ENCODE results near the gene PLEKHA4. TPM values are rescaled to one million over a fixed set of nuclear protein-coding genes. Genes with fewer than 3 reads are reported as not detected.
"Not testable (repeated sequence)": the region's sequence is repeated elsewhere in the genome, so short reads cannot be mapped to it uniquely, and the experiment has no call there.

The PLEKHA4 gene
- total RNA-seq, 2 donors from 2014 or later = 6.5 to 21.1 TPM

GRCh38 chr19:48913114-48913889 is 44.9 kb upstream of the PLEKHA4 start:
- no peak overlapping the region for H3K4me3 ChIP-seq
- 95 to 98% methylated on average over 8 to 9 of the region's 9 CpGs for WGBS, 2 donors
- intact Hi-C loops (cut with DNase I) = no loop called here
- TF ChIP-seq POLR2A (IDR thresholded peaks at IDR 0.05) (no peak), CTCF (IDR thresholded peaks at IDR 0.05) (no peak)
- H3K4me1 ChIP-seq = no peaks in the 10 kb centered on the region
- H3K27me3 ChIP-seq = no peaks in the 10 kb centered on the region
- H3K27ac ChIP-seq = no peak overlapping the region
- H3K36me3 ChIP-seq (replicated peaks in 1 of 2; ENCODE audit: insufficient read depth in 1 of 2, low read depth in 2 of 2) = peaks cover 13 to 20% of the 10 kb centered on the region in 2 donors
- ATAC-seq = no peak
- DNase-seq = no peak
- H3K9me3 ChIP-seq = no peaks in the 10 kb centered on the region

- peaks cover 13 to 19% of the 10 kb centered on the region in 2 donors for H3K36me3 ChIP-seq (replicated peaks in 1 of 2; ENCODE audit: insufficient read depth in 1 of 2, low read depth in 2 of 2)
- H3K4me1 ChIP-seq = no peaks in the 10 kb centered on the region
- H3K27ac ChIP-seq = no peak overlapping the region
- no peaks in the 10 kb centered on the region for H3K27me3 ChIP-seq
- H3K9me3 ChIP-seq = no peaks in the 10 kb centered on the region
- H3K4me3 ChIP-seq = no peak overlapping the region
- 71 to 95% methylated on average over 1 to 2 of the region's 2 CpGs for WGBS, 2 donors
- DNase-seq (no peak), ATAC-seq (no peak)
- intact Hi-C loops (cut with DNase I) = no loop called here
- TF ChIP-seq CTCF (IDR thresholded peaks at IDR 0.05) (no peak), POLR2A (IDR thresholded peaks at IDR 0.05) (no peak)
Measured at GRCh38 chr19:48910803-48911202, 42.4 kb upstream of the PLEKHA4 start.

- ATAC-seq; H3K27ac ChIP-seq; H3K4me1 ChIP-seq; intact Hi-C loops (cut with DNase I); H3K27me3 ChIP-seq; DNase-seq; H3K4me3 ChIP-seq; H3K9me3 ChIP-seq: not testable (repeated sequence)
- H3K36me3 ChIP-seq (replicated peaks in 1 of 2; ENCODE audit: insufficient read depth in 1 of 2, low read depth in 2 of 2) = peaks cover 7 to 20% of the 10 kb centered on the region in 2 donors
- WGBS, 2 donors = 91 to 95% methylated on average over 11 of the region's 11 CpGs
Measured at GRCh38 chr19:48909424-48910077, 41.1 kb upstream of the PLEKHA4 start.

GRCh38 chr19:48907671-48908070 is 39.3 kb upstream of the PLEKHA4 start:
- intact Hi-C loops (cut with DNase I) = no loop called here
- 91% methylated on average over 13 to 14 of the region's 14 CpGs for WGBS, 2 donors

More at GRCh38 chr19:48907671-48908070, 39.3 kb upstream of the PLEKHA4 start:
- DNase-seq (no peak), ATAC-seq (no peak)
- TF ChIP-seq CTCF (IDR thresholded peaks at IDR 0.05) (no peak), POLR2A (IDR thresholded peaks at IDR 0.05) (no peak)
- no peaks in the 10 kb centered on the region for H3K4me1 ChIP-seq
- peaks cover 0 to 15% of the 10 kb centered on the region in 2 donors for H3K36me3 ChIP-seq (replicated peaks in 1 of 2; ENCODE audit: insufficient read depth in 1 of 2, low read depth in 2 of 2)
- no peak overlapping the region for H3K4me3 ChIP-seq
- H3K9me3 ChIP-seq = no peaks in the 10 kb centered on the region
- H3K27me3 ChIP-seq = no peaks in the 10 kb centered on the region
- H3K27ac ChIP-seq = no peak overlapping the region
